B cell (primary cell): ENCODE results near the gene MBNL2. TPM values are rescaled to one million over a fixed set of nuclear protein-coding genes. Genes with fewer than 3 reads are reported as not detected.

Source experiments
- ATAC-seq: fragments of 200-7000 bp; cut with Tn5 transposase; one replicate; pipeline ENCODE4 v1.10.0; 2021; ENCODE audit warnings: low read depth, mild to moderate bottlenecking, moderate number of reproducible peaks, moderate library complexity
- CTCF ChIA-PET: fragments of 350-600 bp; sonication (Branson Sonifier 250); formaldehyde crosslinking; loops from one replicate; lab custom pipeline; 2021; ENCODE audit warnings: antibody characterized with exemption, inconsistent platforms; lab: Charles Lee
- POLR2A ChIA-PET: fragments of 350-600 bp; sonication (Branson Sonifier 250); formaldehyde crosslinking; loops from one replicate; lab custom pipeline; 2021; ENCODE audit warnings: antibody characterized with exemption; lab: Charles Lee
- DNase-seq: peaks from one replicate; pipeline ENCODE4 v3.0.0; 2013
- H2AFZ ChIP-seq: 2 replicates; pipeline ENCODE4 v1.6.1; 2012; ENCODE audit warnings: mild to moderate bottlenecking, low read depth, low read length; ENCODE audit not compliant: insufficient read depth, poor library complexity, severe bottlenecking
- H3K27ac ChIP-seq, 2 donors: 1 replicate in 1 of 2; 2 replicates in 1 of 2; pipeline ENCODE4 v1.5.1; 2012 to 2013; ENCODE audit warnings: low read length in 2 of 2, mild to moderate bottlenecking in 2 of 2, moderate library complexity in 1 of 2
- H3K27me3 ChIP-seq, 4 experiments: fragments of 200-600 bp in 1 of 4; sonication (generic) in 1 of 4; replicated peaks in 1 of 4; 1 replicate in 2 of 4; 2 replicates in 2 of 4; pipeline versions ENCODE4 v1.6.1 to v1.7.0; 2013 to 2016; ENCODE audit warnings: low read length in 3 of 4, mild to moderate bottlenecking in 2 of 4, mixed read lengths in 1 of 4, moderate library complexity in 1 of 4; ENCODE audit not compliant: insufficient read depth in 4 of 4, control insufficient read depth in 3 of 4; ENCODE audit errors: control extremely low read depth in 1 of 4
- H3K36me3 ChIP-seq, 2 experiments: replicated peaks in 1 of 2; 1 replicate in 1 of 2; 2 replicates in 1 of 2; pipeline versions ENCODE4 v1.6.1 to v1.7.1; 2013; ENCODE audit warnings: low read length in 1 of 2; ENCODE audit not compliant: insufficient read depth in 2 of 2, control insufficient read depth in 1 of 2; ENCODE audit errors: control extremely low read depth in 1 of 2, extremely low read depth in 1 of 2
- H3K4me1 ChIP-seq, 2 donors: fragments of 200-600 bp in 1 of 2; sonication (generic) in 1 of 2; 1 replicate in 1 of 2; 2 replicates in 1 of 2; pipeline versions ENCODE4 v1.5.1 to v1.6.1; 2013 to 2017; ENCODE audit warnings: low read length in 2 of 2; ENCODE audit not compliant: control insufficient read depth in 2 of 2, insufficient read depth in 2 of 2
- H3K4me2 ChIP-seq: replicated peaks from 2 replicates; pipeline ENCODE3; 2012; ENCODE audit warnings: mild to moderate bottlenecking, low read depth, low read length; ENCODE audit not compliant: poor library complexity, severe bottlenecking
- H3K4me3 ChIP-seq, 5 experiments: fragments of 200-600 bp in 1 of 5; sonication (generic) in 1 of 5; 1 replicate in 3 of 5; 2 replicates in 2 of 5; pipeline versions ENCODE4 v1.5.1 to v1.7.0; 2011 to 2016; ENCODE audit warnings: low read length in 4 of 5, mild to moderate bottlenecking in 4 of 5, low read depth in 2 of 5, control low read depth in 1 of 5, moderate library complexity in 1 of 5; ENCODE audit not compliant: insufficient read depth in 1 of 5; ENCODE audit errors: control extremely low read depth in 1 of 5, extremely low read depth in 1 of 5
- H3K79me2 ChIP-seq: fragments of 200-600 bp; sonication (generic); one replicate; pipeline ENCODE4 v1.6.0; 2016; ENCODE audit warnings: low read length; ENCODE audit not compliant: control insufficient read depth, insufficient read depth
- H3K9ac ChIP-seq: fragments of 200-600 bp; sonication (generic); 2 replicates; pipeline ENCODE4 v1.6.1; 2017; ENCODE audit warnings: mild to moderate bottlenecking, low read length, moderate library complexity
- H3K9me3 ChIP-seq, 3 donors: one replicate each; pipeline versions ENCODE4 v1.6.1 to v1.7.1; 2013; ENCODE audit warnings: low read length in 2 of 3; ENCODE audit not compliant: control insufficient read depth in 2 of 3, insufficient read depth in 1 of 3; ENCODE audit errors: control extremely low read depth in 1 of 3
- H4K20me1 ChIP-seq: 2 replicates; pipeline ENCODE4 v1.6.0; 2012; ENCODE audit warnings: mild to moderate bottlenecking, low read length; ENCODE audit not compliant: insufficient read depth, control insufficient read depth, poor library complexity, severe bottlenecking
- H3K27ac Mint-ChIP-seq: one replicate; pipeline ENCODE4 v1.8.0; 2021; ENCODE audit warnings: mixed read lengths
- H3K27me3 Mint-ChIP-seq: one replicate; pipeline ENCODE4 v1.8.0; 2021; ENCODE audit warnings: mixed read lengths
- H3K4me1 Mint-ChIP-seq: one replicate; pipeline ENCODE4 v1.8.0; 2021; ENCODE audit warnings: mixed read lengths
- H3K4me3 Mint-ChIP-seq: one replicate; pipeline ENCODE4 v1.8.0; 2021; ENCODE audit warnings: mixed read lengths
- H3K9me3 Mint-ChIP-seq: one replicate; pipeline ENCODE4 v1.8.0; 2022; ENCODE audit warnings: mixed read lengths; ENCODE audit not compliant: insufficient read depth
- EZH2 ChIP-seq: IDR thresholded peaks from 2 replicates; pipeline ENCODE4 v1.6.1; 2012; ENCODE audit warnings: borderline replicate concordance, low read depth, mild to moderate bottlenecking, moderate library complexity, low read length; ENCODE audit not compliant: insufficient read depth, poor library complexity, severe bottlenecking
- WGBS: methylation state at CpG from one replicate; pipeline ENCODE4 v1.1.5; 2013; ENCODE audit warnings: missing lambda C conversion rate; ENCODE audit not compliant: insufficient coverage; 5-methylcytosine and 5-hydroxymethylcytosine counted together
- intact Hi-C: fragments of 100-400 bp; cut with micrococcal nuclease; formaldehyde crosslinking; loops from one replicate; pipeline ENCODE4 v1.10.0; 2022
- polyA plus RNA-seq: library from polyadenylated mRNA; depleted of rRNA; stranded (reverse); fragments of >200 nt; gene quantifications from 2 replicates; pipeline ENCODE4 v1.2.3, GENCODE V29; 2012
- total RNA-seq, 2 donors: library from RNA; stranded (reverse); fragments of 120-200 nt in 1 of 2; gene quantifications; 1 replicate in 1 of 2; 2 replicates in 1 of 2; pipeline versions ENCODE4 v1.2.3 to v1.2.4, GENCODE V29; 2013 to 2022
- TF ChIP-seq, protein P1 (sequence below): fragments of 200-600 bp; IDR thresholded peaks from one replicate; pipeline ENCODE4 v1.8.0; 2022; ENCODE audit warnings: antibody characterized with exemption, mild to moderate bottlenecking

Gene MBNL2
- total and polyA plus RNA-seq, 2 donors (not counting 1 experiment from before 2014, with no cell fraction given): 6.9 to 50.1 TPM

DNA sequence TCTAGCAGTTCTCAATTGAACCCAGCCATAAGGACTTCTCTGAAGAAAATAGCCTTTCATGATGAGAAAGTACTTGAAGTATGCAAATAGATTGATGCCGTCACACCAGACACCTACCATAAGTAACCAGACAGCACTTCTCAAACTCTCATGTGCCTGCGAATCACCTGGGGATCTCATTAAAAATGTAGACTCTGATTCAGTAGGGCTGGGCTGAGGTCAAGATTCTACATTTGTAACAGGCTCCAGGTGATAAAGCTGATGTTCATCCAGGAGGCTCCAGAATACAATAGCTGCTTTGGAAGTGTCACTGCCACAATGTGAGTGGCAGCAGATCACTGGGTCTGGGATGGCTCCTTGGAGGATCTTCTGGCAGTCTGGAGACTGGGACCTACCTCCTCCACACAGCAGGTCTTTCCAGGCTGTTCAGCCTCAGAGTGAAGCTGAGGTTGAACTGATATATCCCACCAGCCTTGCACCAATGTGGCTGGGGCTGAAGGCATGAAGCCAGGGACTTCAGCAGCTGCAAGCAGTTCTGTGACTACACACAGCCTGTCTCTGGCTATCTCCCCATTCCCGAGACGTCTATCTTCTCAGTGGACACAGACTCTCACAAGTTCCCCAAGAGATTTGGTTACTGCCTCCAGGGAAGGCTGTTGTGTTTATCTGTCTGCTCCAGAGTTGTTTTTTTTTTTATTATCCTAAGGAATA is 9.1 kb downstream of the MBNL2 start:
- Mint-ChIP-seq H3K4me1 (peaks cover 52% of the 10 kb centered on the region), H3K27me3 (no peaks in the 10 kb centered on the region), H3K4me3 (no peak overlapping the region), H3K9me3 (no peaks in the 10 kb centered on the region), H3K27ac (peak overlapping the region; percentile 37)
- Histone ChIP-seq H3K79me2 (peaks cover 97% of the 10 kb centered on the region), H4K20me1 (peaks cover 84% of the 10 kb centered on the region), H3K4me3 (no peak overlapping the region), H3K4me2 (no peak overlapping the region), H3K9me3 (no peaks in the 10 kb centered on the region), H2AFZ (no peak overlapping the region), H3K27me3 (no peaks in the 10 kb centered on the region), H3K9ac (no peak overlapping the region), H3K36me3 (peaks cover 0 to 35% of the 10 kb centered on the region in 2 experiments), H3K4me1 (peaks cover 19% of the 10 kb centered on the region in 2 donors), H3K27ac (no peak overlapping the region)
- no peak for TF ChIP-seq EZH2
- TF ChIP-seq, protein P1, sequence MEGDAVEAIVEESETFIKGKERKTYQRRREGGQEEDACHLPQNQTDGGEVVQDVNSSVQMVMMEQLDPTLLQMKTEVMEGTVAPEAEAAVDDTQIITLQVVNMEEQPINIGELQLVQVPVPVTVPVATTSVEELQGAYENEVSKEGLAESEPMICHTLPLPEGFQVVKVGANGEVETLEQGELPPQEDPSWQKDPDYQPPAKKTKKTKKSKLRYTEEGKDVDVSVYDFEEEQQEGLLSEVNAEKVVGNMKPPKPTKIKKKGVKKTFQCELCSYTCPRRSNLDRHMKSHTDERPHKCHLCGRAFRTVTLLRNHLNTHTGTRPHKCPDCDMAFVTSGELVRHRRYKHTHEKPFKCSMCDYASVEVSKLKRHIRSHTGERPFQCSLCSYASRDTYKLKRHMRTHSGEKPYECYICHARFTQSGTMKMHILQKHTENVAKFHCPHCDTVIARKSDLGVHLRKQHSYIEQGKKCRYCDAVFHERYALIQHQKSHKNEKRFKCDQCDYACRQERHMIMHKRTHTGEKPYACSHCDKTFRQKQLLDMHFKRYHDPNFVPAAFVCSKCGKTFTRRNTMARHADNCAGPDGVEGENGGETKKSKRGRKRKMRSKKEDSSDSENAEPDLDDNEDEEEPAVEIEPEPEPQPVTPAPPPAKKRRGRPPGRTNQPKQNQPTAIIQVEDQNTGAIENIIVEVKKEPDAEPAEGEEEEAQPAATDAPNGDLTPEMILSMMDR: no peak
- no CpG with 5 or more reads among the region's 4 CpGs for WGBS
- ChIA-PET CTCF (interaction anchor here (0.8 kb wide), 1 partner anchor 9 kb away, joined by 3 read pairs; no protein-coding TSS in a partner anchor), POLR2A (no interaction called here)
- intact Hi-C loops: no loop called here
- ATAC-seq (no peak), DNase-seq (no peak)

DNA sequence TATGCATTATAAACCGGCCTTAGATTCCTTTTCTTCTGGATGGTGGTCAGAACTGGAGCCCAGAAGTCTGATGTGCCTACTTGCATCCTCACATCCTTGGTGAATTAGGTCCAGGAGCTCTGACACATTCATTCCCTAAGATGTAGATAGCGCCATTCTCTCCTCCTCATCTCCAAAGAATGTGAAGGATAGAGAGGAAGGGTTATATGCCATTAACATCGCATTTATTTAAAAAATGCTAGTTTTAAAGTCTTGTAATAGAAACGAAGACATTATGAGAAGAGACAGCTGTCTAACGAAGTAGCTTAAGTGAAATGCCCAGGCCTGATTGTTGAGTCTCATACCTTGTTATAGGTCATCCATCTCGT is 9.7 kb downstream of the MBNL2 start:
- Histone ChIP-seq H3K9me3 (no peaks in the 10 kb centered on the region), H3K9ac (no peak overlapping the region), H3K4me1 (peaks cover 13 to 14% of the 10 kb centered on the region in 2 donors), H3K36me3 (peaks cover 0 to 35% of the 10 kb centered on the region in 2 experiments), H3K27ac (no peak overlapping the region), H3K79me2 (peaks cover 97% of the 10 kb centered on the region), H2AFZ (no peak overlapping the region), H4K20me1 (peaks cover 85% of the 10 kb centered on the region), H3K27me3 (no peaks in the 10 kb centered on the region), H3K4me2 (no peak overlapping the region), H3K4me3 (no peak overlapping the region)
- CTCF ChIA-PET: interaction anchor here (0.8 kb wide), 1 partner anchor 9 kb away, joined by 3 read pairs; no protein-coding TSS in a partner anchor
- POLR2A ChIA-PET: no interaction called here
- no peaks in the 10 kb centered on the region for H3K9me3 Mint-ChIP-seq
- intact Hi-C loops: no loop called here
- ATAC-seq: no peak
- peaks cover 50% of the 10 kb centered on the region for H3K4me1 Mint-ChIP-seq
- no peaks in the 10 kb centered on the region for H3K27me3 Mint-ChIP-seq
- no peak for DNase-seq
- H3K4me3 Mint-ChIP-seq: no peak overlapping the region
- H3K27ac Mint-ChIP-seq: no peak overlapping the region
- 83% methylated on average over 1 of the region's 6 CpGs for WGBS
- TF ChIP-seq EZH2: no peak
- TF ChIP-seq, protein P1: no peak
